Measurements from ENCODE around the gene AP3D1.
A peak's percentile ranks its signal among the peaks of the same experiment; 100 is the strongest.

Gene AP3D1

GRCh38 chr19:2136796-2137195 is 14.6 kb downstream of the AP3D1 start:
- no peak overlapping the region for H3K4me2 ChIP-seq (ENCODE audit: low read length, poor library complexity, severe bottlenecking)
- no peak overlapping the region for H2AFZ ChIP-seq (ENCODE audit: low read depth, low read length)
- H3K4me3 ChIP-seq (ENCODE audit: insufficient read depth in 1 of 2, low read depth in 1 of 2, low read length in 2 of 2): no peak overlapping the region
- DNase-seq: no peak
- peaks cover 35% of the 10 kb centered on the region for H3K79me1 ChIP-seq (replicated peaks; ENCODE audit: low read length, poor library complexity, severe bottlenecking)
- no peak overlapping the region for H4K8ac ChIP-seq (ENCODE audit: low read length)
- H2BK5ac ChIP-seq (ENCODE audit: low read depth, low read length, poor library complexity, severe bottlenecking): no peak overlapping the region
- H3K36me3 ChIP-seq (ENCODE audit: control insufficient read depth in 1 of 2, insufficient read depth in 2 of 2, low read depth in 1 of 2, low read length in 2 of 2): peaks cover 53 to 79% of the 10 kb centered on the region in 2 experiments
- no peak overlapping the region for H3K23ac ChIP-seq (ENCODE audit: low read length in 2 of 2)
- WGBS: 98% methylated on average over 23 of the region's 23 CpGs
- H3K9ac ChIP-seq (ENCODE audit: low read length): no peak overlapping the region
- H3K27ac ChIP-seq (ENCODE audit: low read length, poor library complexity, severe bottlenecking): no peak overlapping the region
- H2BK15ac ChIP-seq (ENCODE audit: low read depth, poor library complexity, severe bottlenecking): no peak overlapping the region
- no peaks in the 10 kb centered on the region for H3K9me3 ChIP-seq (ENCODE audit: control insufficient read depth, low read length)
- H3K27me3 ChIP-seq (ENCODE audit: control insufficient read depth in 1 of 2, insufficient read depth in 1 of 2, low read length in 2 of 2): no peaks in the 10 kb centered on the region
- H3K4ac ChIP-seq (ENCODE audit: low read depth in 1 of 2, low read length in 2 of 2): no peak overlapping the region
- H2AK5ac ChIP-seq (ENCODE audit: low read length, severe bottlenecking): no peak overlapping the region
- no peak overlapping the region for H3K18ac ChIP-seq (ENCODE audit: low read depth in 1 of 2, low read length in 2 of 2)
- H4K91ac ChIP-seq (ENCODE audit: low read length): no peak overlapping the region
- H2BK120ac ChIP-seq (ENCODE audit: low read depth, low read length): no peak overlapping the region
- H3K4me1 ChIP-seq (ENCODE audit: control insufficient read depth, insufficient read depth, low read depth, low read length): peaks cover 9% of the 10 kb centered on the region
- H2BK12ac ChIP-seq (ENCODE audit: low read length in 2 of 2): no peak overlapping the region
- no peak overlapping the region for H3K14ac ChIP-seq (ENCODE audit: low read length in 2 of 2)

DNA sequence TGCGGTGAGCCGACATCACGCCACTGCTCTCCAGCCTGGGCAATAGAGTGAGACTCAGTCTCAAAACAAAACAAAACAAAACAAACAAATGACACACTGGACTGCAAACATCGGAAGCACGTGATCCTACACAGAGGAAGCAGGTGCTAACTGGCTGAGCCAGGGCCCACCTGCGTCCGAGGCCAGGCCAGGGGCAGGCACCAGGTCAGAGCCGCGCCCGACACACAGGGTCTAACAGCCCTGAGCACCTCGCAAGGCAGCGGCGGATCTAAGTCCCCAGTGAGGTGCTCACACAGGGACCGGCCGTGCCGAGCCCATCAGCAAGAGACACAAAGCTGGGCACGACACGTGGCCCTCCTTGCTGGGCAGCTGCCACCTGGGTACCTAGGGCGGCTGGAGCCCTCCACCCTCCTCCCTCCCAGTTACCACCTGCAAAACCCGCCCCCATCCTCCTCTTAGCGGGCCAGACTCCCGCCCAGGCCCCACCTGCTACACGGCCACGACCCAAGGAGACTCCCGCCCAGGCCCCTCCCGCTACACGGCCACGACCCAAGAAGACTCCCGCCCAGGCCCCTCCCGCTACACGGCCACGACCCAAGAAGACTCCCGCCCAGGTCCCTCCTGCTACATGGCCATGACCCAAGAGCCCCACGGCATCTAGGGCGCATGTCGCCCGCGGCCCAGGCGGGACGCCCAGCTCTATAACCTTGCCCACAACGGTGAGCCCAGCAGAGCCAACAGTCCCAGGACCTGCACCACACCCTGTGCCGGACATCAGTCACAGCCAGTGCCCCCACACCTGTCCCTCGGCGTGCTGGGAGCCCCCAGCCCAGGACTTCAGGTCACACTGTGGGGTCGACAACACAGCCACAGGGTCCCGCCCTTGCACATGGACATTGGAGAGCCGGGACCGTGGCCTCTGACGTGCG is 15.6 kb downstream of the AP3D1 start:
- Histone ChIP-seq H3K4me2 (ENCODE audit: low read length, poor library complexity, severe bottlenecking) (no peak overlapping the region), H3K4me1 (ENCODE audit: control insufficient read depth, insufficient read depth, low read depth, low read length) (peaks cover 9% of the 10 kb centered on the region), H3K4ac (ENCODE audit: low read depth in 1 of 2, low read length in 2 of 2) (no peak overlapping the region), H3K9ac (ENCODE audit: low read length) (no peak overlapping the region), H3K9me3 (ENCODE audit: control insufficient read depth, low read length) (no peaks in the 10 kb centered on the region), H3K23ac (ENCODE audit: low read length in 2 of 2) (peak overlapping the region in 1 of 2 experiments; percentile 2), H3K4me3 (ENCODE audit: insufficient read depth in 1 of 2, low read depth in 1 of 2, low read length in 2 of 2) (no peak overlapping the region), H2BK12ac (ENCODE audit: low read length in 2 of 2) (no peak overlapping the region), H3K18ac (ENCODE audit: low read depth in 1 of 2, low read length in 2 of 2) (no peak overlapping the region), H3K27ac (ENCODE audit: low read length, poor library complexity, severe bottlenecking) (no peak overlapping the region), H2AFZ (ENCODE audit: low read depth, low read length) (no peak overlapping the region), H3K79me1 (replicated peaks; ENCODE audit: low read length, poor library complexity, severe bottlenecking) (peaks cover 39% of the 10 kb centered on the region), H2BK120ac (ENCODE audit: low read depth, low read length) (no peak overlapping the region), H2AK5ac (ENCODE audit: low read length, severe bottlenecking) (no peak overlapping the region), H4K91ac (ENCODE audit: low read length) (peak overlapping the region; percentile 58), H4K8ac (ENCODE audit: low read length) (no peak overlapping the region), H3K36me3 (ENCODE audit: control insufficient read depth in 1 of 2, insufficient read depth in 2 of 2, low read depth in 1 of 2, low read length in 2 of 2) (peaks cover 60 to 90% of the 10 kb centered on the region in 2 experiments), H3K14ac (ENCODE audit: low read length in 2 of 2) (no peak overlapping the region), H2BK5ac (ENCODE audit: low read depth, low read length, poor library complexity, severe bottlenecking) (no peak overlapping the region), H3K27me3 (ENCODE audit: control insufficient read depth in 1 of 2, insufficient read depth in 1 of 2, low read length in 2 of 2) (no peaks in the 10 kb centered on the region), H2BK15ac (ENCODE audit: low read depth, poor library complexity, severe bottlenecking) (no peak overlapping the region)
- WGBS: 96% methylated on average over 50 of the region's 50 CpGs
- no peak for DNase-seq

DNA sequence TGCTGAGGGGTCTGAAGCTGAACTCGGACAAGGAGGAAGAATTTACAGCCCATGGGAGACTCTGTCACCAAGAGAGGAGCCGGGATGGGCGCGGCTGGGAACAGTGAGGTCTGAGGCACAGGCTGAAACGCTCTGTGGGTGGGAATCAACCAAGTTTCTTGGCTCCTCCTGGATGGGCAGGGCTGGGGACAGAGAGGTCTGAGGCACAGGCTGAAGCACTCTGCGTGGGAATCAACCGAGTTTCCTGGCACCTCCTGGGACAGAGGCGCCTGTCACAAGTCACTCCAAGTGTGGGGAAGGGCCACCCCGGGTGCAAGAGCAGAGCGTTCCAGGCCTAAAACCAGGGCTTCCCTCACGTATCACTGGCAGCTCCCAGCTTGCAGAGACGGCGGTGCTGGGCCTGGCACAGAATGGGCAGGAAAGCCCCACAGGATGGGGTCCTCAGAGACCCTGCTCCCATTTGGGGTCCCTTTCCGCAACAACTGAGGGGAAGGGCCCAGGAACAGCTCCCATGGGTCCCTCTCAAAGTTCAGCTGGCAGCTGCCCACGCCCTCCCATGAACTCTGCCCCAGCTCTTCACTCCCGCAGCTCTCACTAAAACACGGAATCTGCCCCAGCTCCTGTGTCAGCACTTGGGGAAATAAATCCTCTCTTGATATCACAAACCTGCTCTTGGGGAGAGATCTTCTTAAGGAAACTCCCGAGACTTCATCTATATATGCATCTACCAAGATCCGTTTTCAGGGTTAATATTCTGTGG is 18.5 kb downstream of the AP3D1 start:
- H2AK5ac ChIP-seq (ENCODE audit: low read length, severe bottlenecking): no peak overlapping the region
- peaks cover 22% of the 10 kb centered on the region for H3K4me1 ChIP-seq (ENCODE audit: control insufficient read depth, insufficient read depth, low read depth, low read length)
- no peak overlapping the region for H2BK15ac ChIP-seq (ENCODE audit: low read depth, poor library complexity, severe bottlenecking)
- H3K36me3 ChIP-seq (ENCODE audit: control insufficient read depth in 1 of 2, insufficient read depth in 2 of 2, low read depth in 1 of 2, low read length in 2 of 2): peaks cover 58 to 86% of the 10 kb centered on the region in 2 experiments
- H3K27me3 ChIP-seq (ENCODE audit: control insufficient read depth in 1 of 2, insufficient read depth in 1 of 2, low read length in 2 of 2): no peaks in the 10 kb centered on the region
- H4K8ac ChIP-seq (ENCODE audit: low read length): no peak overlapping the region
- H3K4me3 ChIP-seq (ENCODE audit: insufficient read depth in 1 of 2, low read depth in 1 of 2, low read length in 2 of 2): no peak overlapping the region
- H2BK12ac ChIP-seq (ENCODE audit: low read length in 2 of 2): no peak overlapping the region
- no peak overlapping the region for H3K27ac ChIP-seq (ENCODE audit: low read length, poor library complexity, severe bottlenecking)
- peaks cover 46% of the 10 kb centered on the region for H3K79me1 ChIP-seq (replicated peaks; ENCODE audit: low read length, poor library complexity, severe bottlenecking)
- no peak overlapping the region for H2BK5ac ChIP-seq (ENCODE audit: low read depth, low read length, poor library complexity, severe bottlenecking)
- H3K4ac ChIP-seq (ENCODE audit: low read depth in 1 of 2, low read length in 2 of 2): no peak overlapping the region
- 95% methylated on average over 18 of the region's 19 CpGs for WGBS
- H3K9me3 ChIP-seq (ENCODE audit: control insufficient read depth, low read length): no peaks in the 10 kb centered on the region
- no peak overlapping the region for H2BK120ac ChIP-seq (ENCODE audit: low read depth, low read length)
- no peak overlapping the region for H3K18ac ChIP-seq (ENCODE audit: low read depth in 1 of 2, low read length in 2 of 2)
- no peak overlapping the region for H2AFZ ChIP-seq (ENCODE audit: low read depth, low read length)
- no peak overlapping the region for H3K4me2 ChIP-seq (ENCODE audit: low read length, poor library complexity, severe bottlenecking)
- DNase-seq: no peak
- no peak overlapping the region for H3K23ac ChIP-seq (ENCODE audit: low read length in 2 of 2)
- H4K91ac ChIP-seq (ENCODE audit: low read length): no peak overlapping the region
- peak overlapping the region; percentile 26 for H3K9ac ChIP-seq (ENCODE audit: low read length)
- no peak overlapping the region for H3K14ac ChIP-seq (ENCODE audit: low read length in 2 of 2)

DNA sequence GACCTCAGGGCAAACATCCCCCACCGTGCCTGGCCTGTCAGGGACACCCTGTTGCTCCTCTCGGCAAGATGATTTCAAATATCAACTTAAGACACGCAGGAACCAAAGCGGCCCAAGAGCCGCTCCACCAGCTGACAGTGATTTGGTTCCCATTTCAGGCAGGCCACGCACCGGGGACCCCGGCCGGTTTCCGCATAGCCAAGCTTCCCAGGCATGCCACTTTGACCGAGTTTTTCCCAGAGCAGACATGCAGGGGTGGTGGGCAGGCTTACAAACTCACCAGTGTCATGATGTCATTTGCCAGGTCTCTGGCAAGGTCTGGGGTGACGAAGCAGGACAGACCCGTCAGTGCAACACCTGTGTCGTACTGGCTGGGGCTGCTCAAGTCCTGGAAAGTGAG is 19.2 kb downstream of the AP3D1 start:
- Histone ChIP-seq H3K4me3 (ENCODE audit: insufficient read depth in 1 of 2, low read depth in 1 of 2, low read length in 2 of 2) (no peak overlapping the region), H2BK12ac (ENCODE audit: low read length in 2 of 2) (no peak overlapping the region), H3K14ac (ENCODE audit: low read length in 2 of 2) (no peak overlapping the region), H2AK5ac (ENCODE audit: low read length, severe bottlenecking) (no peak overlapping the region), H3K36me3 (ENCODE audit: control insufficient read depth in 1 of 2, insufficient read depth in 2 of 2, low read depth in 1 of 2, low read length in 2 of 2) (peaks cover 57 to 86% of the 10 kb centered on the region in 2 experiments), H4K91ac (ENCODE audit: low read length) (no peak overlapping the region), H3K27me3 (ENCODE audit: control insufficient read depth in 1 of 2, insufficient read depth in 1 of 2, low read length in 2 of 2) (no peaks in the 10 kb centered on the region), H3K4me1 (ENCODE audit: control insufficient read depth, insufficient read depth, low read depth, low read length) (peaks cover 27% of the 10 kb centered on the region), H2BK5ac (ENCODE audit: low read depth, low read length, poor library complexity, severe bottlenecking) (no peak overlapping the region), H3K79me1 (replicated peaks; ENCODE audit: low read length, poor library complexity, severe bottlenecking) (peaks cover 45% of the 10 kb centered on the region), H2BK15ac (ENCODE audit: low read depth, poor library complexity, severe bottlenecking) (no peak overlapping the region), H3K27ac (ENCODE audit: low read length, poor library complexity, severe bottlenecking) (no peak overlapping the region), H3K23ac (ENCODE audit: low read length in 2 of 2) (no peak overlapping the region), H3K18ac (ENCODE audit: low read depth in 1 of 2, low read length in 2 of 2) (no peak overlapping the region), H3K4me2 (ENCODE audit: low read length, poor library complexity, severe bottlenecking) (no peak overlapping the region), H3K4ac (ENCODE audit: low read depth in 1 of 2, low read length in 2 of 2) (no peak overlapping the region), H2AFZ (ENCODE audit: low read depth, low read length) (no peak overlapping the region), H2BK120ac (ENCODE audit: low read depth, low read length) (no peak overlapping the region), H3K9me3 (ENCODE audit: control insufficient read depth, low read length) (no peaks in the 10 kb centered on the region), H3K9ac (ENCODE audit: low read length) (peak overlapping the region; percentile 26), H4K8ac (ENCODE audit: low read length) (no peak overlapping the region)
- WGBS: 97% methylated on average over 14 of the region's 14 CpGs
- DNase-seq: no peak
